ENCODE data around the gene ATP6V0E1. TPM values are rescaled to one million over a fixed set of nuclear protein-coding genes. Genes with fewer than 3 reads are reported as not detected.

ATP6V0E1 gene
- 282 and 284 TPM in 2 replicates for total RNA-seq

- DNase-seq (ENCODE audit: low read depth) = peak; percentile 80
These were observed at the start of gene ATP6V0E1 for GRCh38 chr5:172983542-172984243. TSS of gene ATP6V0E1 (plus strand) at chr5:172983771. CDS start at chr5:172983861, 90 bp downstream.

DNA sequence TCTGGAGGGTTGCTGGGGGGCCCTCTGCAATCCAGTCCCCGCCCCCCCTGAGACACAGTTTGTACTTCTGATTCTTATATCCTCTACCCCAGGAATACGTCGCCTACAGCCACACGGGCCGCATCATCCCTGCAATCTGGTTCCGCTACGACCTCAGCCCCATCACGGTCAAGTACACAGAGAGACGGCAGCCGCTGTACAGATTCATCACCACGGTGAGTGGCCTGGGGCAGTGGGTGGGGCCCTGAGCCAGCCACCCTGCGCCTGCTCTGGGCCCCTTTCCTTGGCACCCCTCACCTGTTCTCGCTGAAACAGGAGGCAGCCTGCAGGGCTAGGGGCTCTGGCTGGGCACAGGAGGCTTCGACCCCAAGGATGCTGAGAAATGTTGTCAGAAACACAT, 48.5 kb upstream of the ATP6V0E1 start:
- no peak for DNase-seq (ENCODE audit: low read depth)

- no peak for DNase-seq (ENCODE audit: low read depth)
These were observed 47.2 kb upstream of the ATP6V0E1 start for GRCh38 chr5:172936401-172936800.

DNA sequence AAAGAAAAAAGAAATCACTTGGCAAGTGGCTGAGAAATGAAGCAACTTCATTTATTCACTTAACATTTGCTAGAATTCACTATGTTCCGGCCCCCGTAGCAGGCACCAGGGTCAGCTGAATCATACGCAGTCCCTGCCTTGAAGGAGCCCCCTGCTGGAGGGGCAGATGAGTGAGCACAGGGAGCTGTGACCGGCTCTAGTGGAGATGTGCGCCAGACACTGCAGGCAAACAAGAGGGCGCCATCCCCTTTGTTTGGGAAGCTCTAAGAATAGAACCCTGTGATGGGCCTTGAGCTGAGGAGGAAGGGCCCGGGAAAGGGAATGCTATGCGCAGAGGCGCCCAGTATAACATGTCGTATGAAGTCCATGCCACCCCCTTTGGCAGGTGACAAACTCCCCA, 44.5 kb upstream of the ATP6V0E1 start:
- no peak for DNase-seq (ENCODE audit: low read depth)

DNA sequence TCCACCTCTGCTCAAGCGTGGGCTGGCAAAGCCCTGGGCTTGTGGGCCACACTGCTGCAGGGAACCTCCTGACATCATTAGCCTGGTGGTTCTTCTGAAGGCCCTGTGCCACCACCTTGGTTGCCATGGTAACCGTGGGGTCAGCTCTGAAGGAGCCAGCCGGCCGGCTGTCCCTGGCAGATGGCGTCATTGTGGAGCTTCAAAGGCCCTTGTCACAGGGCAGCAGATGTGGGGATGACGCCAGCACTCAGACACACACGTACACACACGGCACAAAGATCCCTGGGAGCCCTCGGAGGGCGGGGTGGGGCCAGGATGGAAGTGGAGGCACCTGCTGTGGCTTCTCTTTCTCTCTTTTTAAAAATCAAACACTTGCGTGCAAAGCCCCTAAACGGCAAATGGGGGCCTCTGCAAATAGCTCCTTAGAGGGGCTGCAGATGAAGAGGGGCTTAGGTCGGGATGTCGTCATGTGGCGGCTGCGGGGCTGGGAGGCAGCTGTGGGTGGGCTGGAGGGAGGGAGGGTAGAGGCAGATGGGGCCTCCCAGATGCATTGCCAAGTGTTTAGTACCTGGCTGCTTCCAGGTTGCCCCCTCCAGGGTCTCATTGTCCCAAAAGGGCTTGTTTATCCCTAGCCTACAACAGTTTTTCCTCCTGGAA, 43.8 kb upstream of the ATP6V0E1 start:
- no peak for DNase-seq (ENCODE audit: low read depth)

GRCh38 chr5:172940268-172941066, 43.1 kb upstream of the ATP6V0E1 start:
- DNase-seq (ENCODE audit: low read depth) = no peak

- DNase-seq (ENCODE audit: low read depth) = no peak
These were observed 42.5 kb upstream of the ATP6V0E1 start for GRCh38 chr5:172941067-172941516.

DNA sequence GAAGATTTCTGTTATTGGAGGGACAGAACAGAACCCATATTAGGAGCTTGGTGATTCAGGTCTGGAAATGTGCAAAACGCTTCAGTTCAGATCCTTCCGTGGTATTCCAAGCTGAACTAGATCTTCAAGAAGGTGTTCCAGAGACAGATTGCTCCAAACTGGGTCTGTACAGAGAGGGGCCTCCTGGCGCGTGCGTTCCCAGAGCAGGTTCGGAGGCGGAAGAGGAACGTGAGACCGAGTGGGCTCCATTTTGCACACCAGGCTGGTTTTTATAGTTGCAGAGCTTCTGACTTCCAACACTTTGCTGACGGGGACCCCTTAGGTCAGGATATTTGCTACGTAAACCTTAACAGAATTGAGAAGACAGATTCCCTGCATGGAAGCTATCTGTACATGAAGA, 41.0 kb upstream of the ATP6V0E1 start:
- no peak for DNase-seq (ENCODE audit: low read depth)

DNA sequence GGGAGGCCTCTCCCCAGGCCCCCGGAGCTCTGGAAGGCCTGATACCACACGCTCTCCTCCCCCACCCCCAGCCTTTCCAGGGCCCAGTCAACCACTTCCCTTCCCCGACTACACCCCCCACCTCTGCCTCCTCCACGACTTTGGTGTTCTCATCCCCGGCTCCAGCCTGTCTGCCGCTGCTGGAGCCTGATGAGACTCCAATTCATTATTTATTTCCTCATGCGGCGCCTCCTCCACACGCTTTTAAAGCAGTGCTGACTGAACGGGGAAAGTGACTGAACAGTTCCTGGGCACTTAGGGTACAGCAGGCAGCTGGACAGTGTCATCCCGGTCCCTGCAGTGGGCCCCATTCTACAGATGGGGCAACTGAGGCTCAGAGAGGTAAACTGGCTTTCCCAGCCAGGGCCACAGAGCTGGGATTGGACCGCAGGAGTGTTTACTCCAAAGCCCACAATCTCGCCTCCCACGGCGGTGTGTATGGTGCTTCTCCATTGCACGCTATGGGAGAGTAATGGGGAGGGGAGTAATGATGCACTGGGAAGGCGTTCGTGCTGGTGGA, 40.2 kb upstream of the ATP6V0E1 start:
- no peak for DNase-seq (ENCODE audit: low read depth)

- no peak for DNase-seq (ENCODE audit: low read depth)
These were observed 39.7 kb upstream of the ATP6V0E1 start for GRCh38 chr5:172943906-172944305.

DNA sequence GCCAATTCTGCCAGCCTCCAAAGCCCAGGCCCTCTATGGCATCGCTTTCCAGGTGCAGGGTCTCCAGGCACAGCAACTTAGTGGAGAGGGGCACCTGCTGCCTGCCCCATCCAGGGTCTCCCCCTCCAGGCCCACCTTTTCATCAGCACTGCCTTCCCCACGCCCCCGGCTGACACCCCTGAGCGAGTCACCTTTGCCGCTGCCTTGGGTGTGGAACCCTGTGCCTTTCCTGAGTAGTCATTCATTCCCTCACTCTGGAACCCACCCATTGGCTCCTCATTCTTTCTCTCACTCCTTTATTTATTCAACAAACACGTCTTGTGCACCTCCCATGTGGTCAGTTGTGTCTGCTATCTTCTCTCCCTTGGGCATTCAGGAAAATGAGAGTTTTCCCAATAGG, 38.8 kb upstream of the ATP6V0E1 start:
- no peak for DNase-seq (ENCODE audit: low read depth)

DNA sequence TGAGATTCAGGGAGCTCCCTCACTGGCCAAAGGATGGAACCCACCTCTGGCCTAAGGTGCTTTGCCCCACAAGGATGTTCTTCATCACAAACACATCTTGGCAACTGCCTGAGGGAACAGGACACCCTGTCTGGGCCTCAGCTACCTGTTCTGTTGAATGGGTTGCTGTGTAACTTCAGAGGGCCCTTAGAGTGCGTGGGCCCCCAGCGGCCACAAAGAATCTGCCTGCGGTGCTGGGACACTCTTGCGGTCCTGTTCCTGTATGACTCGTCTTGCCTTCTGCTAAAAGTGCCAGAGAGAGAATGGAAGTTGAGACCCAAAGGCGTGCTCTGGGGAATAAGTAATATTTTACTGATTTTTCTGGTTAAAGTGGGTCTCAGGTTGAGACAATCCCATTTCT, 38.4 kb upstream of the ATP6V0E1 start:
- DNase-seq (ENCODE audit: low read depth) = no peak

- no peak for DNase-seq (ENCODE audit: low read depth)
These were observed 37.4 kb upstream of the ATP6V0E1 start for GRCh38 chr5:172946146-172946545.

DNA sequence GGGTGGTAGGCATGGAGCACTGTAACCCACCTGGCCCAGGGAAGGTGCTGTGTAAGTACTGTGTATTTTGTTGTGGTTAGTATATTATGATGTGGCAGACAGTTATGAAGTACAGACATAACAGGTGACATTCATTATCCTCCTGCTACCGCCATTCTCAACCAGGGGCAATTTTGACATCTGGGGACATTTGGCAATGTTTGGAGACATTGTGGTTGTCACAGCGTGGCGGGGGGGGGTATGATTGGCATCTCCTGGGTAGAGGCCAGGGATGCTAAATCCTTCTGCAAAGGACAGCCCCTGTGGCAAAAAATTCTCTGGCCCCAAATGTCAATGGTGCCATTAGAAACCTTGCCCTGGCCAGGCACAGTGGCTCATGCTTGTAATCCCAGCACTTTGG, 34.1 kb upstream of the ATP6V0E1 start:
- DNase-seq (ENCODE audit: low read depth) = no peak

DNA sequence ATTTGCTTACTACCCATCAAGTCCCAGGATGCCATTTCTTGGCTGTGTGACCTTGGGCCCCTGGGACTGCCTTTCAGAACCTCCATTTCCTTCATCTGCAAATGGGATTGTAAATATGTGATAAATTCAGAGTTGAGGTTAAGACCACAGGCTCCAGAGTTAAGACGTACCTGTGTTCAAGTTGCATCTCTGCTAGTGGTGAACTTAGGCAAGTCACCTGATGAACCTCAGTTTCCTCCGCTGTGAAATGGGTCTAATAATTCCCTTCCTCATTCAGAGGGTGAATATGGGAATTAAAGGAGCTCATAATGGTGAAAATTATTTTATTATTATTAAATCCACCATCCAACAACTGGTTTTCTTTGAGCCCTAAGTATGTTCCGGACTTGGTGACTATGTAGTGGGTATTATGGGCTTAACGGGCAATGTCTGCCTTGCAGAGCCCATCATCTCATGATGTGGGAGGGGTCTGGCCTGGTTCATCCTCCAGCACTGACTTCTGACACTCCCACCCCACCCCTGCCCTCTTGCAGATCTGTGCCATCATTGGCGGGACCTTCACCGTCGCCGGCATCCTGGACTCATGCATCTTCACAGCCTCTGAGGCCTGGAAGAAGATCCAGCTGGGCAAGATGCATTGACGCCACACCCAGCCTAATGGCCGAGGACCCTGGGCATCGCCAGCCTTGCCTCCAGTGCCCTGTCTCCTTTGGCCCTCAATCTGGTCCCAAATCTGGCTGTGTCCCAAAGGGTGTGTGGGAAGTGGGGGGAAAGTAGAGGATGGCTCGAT, 33.2 kb upstream of the ATP6V0E1 start:
- DNase-seq (ENCODE audit: low read depth) = no peak

DNA sequence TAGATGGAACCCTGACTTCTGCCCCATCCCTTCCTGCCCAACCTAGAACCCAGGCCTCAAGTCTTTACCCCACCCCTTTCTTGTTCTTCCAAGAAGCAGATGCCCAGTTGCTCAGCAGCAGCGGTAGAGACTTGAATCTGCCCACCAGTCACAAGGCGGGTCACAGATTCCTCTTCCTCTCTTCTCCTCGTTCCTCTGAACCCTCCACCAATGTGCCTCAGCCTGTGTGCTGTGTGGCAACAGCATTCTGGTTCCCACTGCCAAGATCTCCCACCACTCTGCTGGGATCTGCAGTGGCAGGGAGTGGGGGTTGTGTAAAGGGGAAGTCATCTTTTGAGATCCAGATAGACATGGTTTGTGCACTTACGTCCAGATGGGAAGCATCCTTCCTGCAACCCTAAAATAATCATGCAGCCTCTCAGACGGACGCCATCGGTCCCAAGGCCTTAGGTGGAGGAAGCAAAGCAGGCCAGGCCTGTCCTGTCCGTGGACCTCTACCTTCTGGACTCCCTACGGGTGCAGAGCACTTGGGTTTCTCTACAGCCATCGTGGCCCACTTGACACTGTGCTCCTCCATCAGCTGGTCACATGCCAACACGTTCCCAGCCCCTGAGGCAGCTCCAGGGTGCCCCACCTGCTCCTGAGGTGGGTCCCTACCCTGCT, 32.1 kb upstream of the ATP6V0E1 start:
- DNase-seq (ENCODE audit: low read depth) = no peak

DNA sequence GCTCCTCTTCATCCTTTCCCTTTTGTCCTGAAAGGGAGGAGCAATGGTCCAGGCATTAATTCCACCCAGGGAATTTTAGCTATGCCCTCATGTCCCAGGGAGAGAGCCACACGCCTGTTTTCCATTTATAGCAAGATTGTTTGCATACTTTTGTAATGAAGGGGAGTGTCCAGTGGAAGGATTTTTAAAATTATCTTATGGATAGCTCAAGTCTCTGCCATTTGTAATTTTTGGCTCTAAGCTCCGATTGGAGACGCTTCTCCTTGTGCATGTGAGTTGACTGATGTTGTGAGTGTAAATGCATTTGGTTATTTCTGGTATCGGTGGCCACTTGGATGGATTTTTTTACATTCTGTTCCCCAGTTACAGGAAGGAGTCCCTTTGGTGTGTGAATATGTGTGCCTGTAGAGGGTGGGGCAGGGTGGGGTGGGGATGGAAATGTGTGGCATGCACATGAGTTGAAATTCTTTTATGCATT, 31.5 kb upstream of the ATP6V0E1 start:
- DNase-seq (ENCODE audit: low read depth) = no peak

- DNase-seq (ENCODE audit: low read depth) = peak; percentile 28
These were observed 29.5 kb upstream of the ATP6V0E1 start for GRCh38 chr5:172953776-172954675.

DNA sequence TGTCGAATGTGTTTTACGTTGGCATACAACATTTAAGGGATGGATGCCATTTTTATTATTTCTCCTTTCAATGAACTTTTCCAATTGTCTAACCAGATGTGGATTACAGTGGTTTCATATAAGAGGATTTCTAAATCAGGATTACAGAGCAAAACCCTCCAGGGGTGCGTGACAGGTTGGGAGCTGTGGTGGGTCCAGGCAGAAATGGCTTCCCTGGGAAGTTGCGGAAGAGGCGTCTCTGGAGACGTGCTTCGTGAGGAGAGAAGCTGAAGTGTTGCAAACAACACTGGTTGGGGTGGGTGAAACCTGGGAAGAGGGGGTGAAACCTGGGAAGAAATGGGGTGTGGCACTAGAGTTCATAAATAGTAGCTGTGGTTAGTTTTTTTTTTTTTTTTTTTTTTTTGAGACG, 28.8 kb upstream of the ATP6V0E1 start:
- no peak for DNase-seq (ENCODE audit: low read depth)

DNA sequence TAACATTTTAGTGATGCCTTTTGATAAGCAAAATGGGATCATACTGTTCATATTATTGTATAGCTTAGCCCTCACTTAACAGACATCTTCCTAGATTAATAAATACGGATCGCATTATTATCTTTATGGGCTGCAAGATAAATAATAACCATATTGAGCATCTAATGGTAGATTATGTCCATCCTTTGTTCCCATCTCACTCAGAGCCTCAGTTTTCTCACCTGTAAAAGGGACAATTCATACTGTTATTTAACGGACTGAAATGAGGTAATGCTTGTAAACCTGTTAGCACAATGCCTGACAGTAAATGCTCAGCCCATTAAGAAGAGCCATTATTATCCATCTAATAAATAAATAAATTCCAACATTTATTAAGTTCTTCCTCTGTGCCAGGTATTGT, 27.3 kb upstream of the ATP6V0E1 start:
- no peak for DNase-seq (ENCODE audit: low read depth)

Measured in renal cortical epithelial cell (primary cell).